GM12878 (cell line): ENCODE data around the gene UBAC2. TPM values are rescaled to one million over a fixed set of nuclear protein-coding genes. Genes with fewer than 3 reads are reported as not detected.

Experiments used
- ATAC-seq: fragments of 200-7000 bp; cut with Tn5 transposase; 3 replicates; pipeline ENCODE4 v1.9.1; 2020; ENCODE audit warnings: mild to moderate bottlenecking, moderate library complexity
- BruUV-seq: library from RNA; stranded (reverse); fragments of 400-500 nt; replicated peaks from 2 replicates; lab custom pipeline; 2021; lab: Mats Ljungman, UMichigan
- CTCF ChIA-PET: fragments of 300-600 bp; sonication (Branson Sonifier 250); formaldehyde crosslinking; extraction: SDS; loops from one replicate; lab custom pipeline; 2021; ENCODE audit warnings: inconsistent platforms; lab: Yijun Ruan, JAX
- POLR2A ChIA-PET: fragments of 350-600 bp; formaldehyde crosslinking; extraction: SDS; loops from one replicate; lab custom pipeline; 2021; ENCODE audit warnings: inconsistent platforms; lab: Charles Lee
- RAD21 ChIA-PET: fragments of 300-600 bp; sonication (Branson Sonifier 250); formaldehyde crosslinking; loops from one replicate; lab custom pipeline; 2023; ENCODE audit warnings: antibody characterized with exemption; ENCODE audit not compliant: unreplicated experiment; lab: Charles Lee
- SMC1A ChIA-PET: fragments of 300-600 bp; sonication (Branson Sonifier 250); formaldehyde crosslinking; loops from one replicate; lab custom pipeline; 2023; ENCODE audit not compliant: unreplicated experiment, uncharacterized antibody; lab: Charles Lee
- DNase-seq: peaks from one replicate; pipeline ENCODE4 v3.0.0-alpha.2; 2011; ENCODE audit warnings: low read depth, low spot score
- FAIRE-seq: peaks from 3 replicates; lab custom pipeline; 2011; peaks lifted over from hg19 to GRCh38; lab: Jason Lieb, UNC
- H2AFZ ChIP-seq: 2 replicates; pipeline ENCODE4 v1.6.0; 2011; ENCODE audit warnings: low read depth, low read length, control low read depth; ENCODE audit not compliant: control insufficient read depth
- H3K27ac ChIP-seq: 2 replicates; pipeline ENCODE4 v1.5.1; 2011; ENCODE audit warnings: control low read depth; ENCODE audit not compliant: control insufficient read depth, insufficient read depth
- H3K27me3 ChIP-seq, 2 experiments: replicated peaks in 1 of 2; 2 replicates each; pipeline versions ENCODE4 v1.6.0 to v1.6.1; 2011; ENCODE audit warnings: low read length in 1 of 2; ENCODE audit not compliant: control insufficient read depth in 2 of 2, insufficient read depth in 2 of 2
- H3K36me3 ChIP-seq, 2 experiments: 2 replicates each; pipeline ENCODE4 v1.5.1; 2011; ENCODE audit warnings: low read length in 1 of 2; ENCODE audit not compliant: control insufficient read depth in 2 of 2, insufficient read depth in 2 of 2
- H3K4me1 ChIP-seq: 2 replicates; pipeline ENCODE4 v1.6.1; 2011; ENCODE audit warnings: mild to moderate bottlenecking, low read length, moderate library complexity, mixed read lengths; ENCODE audit not compliant: control insufficient read depth, insufficient read depth
- H3K4me2 ChIP-seq: 2 replicates; pipeline ENCODE4 v1.6.0; 2011; ENCODE audit warnings: control low read depth; ENCODE audit not compliant: control insufficient read depth, insufficient read depth
- H3K4me3 ChIP-seq: fragments of 200-600 bp; sonication (generic); 2 replicates; pipeline ENCODE4 v1.5.1; 2016
- H3K79me2 ChIP-seq: 2 replicates; pipeline ENCODE4 v1.6.0; 2011; ENCODE audit warnings: low read length; ENCODE audit not compliant: control insufficient read depth, insufficient read depth
- H3K9ac ChIP-seq: 2 replicates; pipeline ENCODE4 v1.8.0; 2011; ENCODE audit warnings: low read length, control low read depth, mixed read lengths; ENCODE audit not compliant: control insufficient read depth, insufficient read depth
- H3K9me3 ChIP-seq: replicated peaks from 3 replicates; pipeline ENCODE4 v1.5.1; 2011; ENCODE audit warnings: mild to moderate bottlenecking, low read length; ENCODE audit not compliant: control insufficient read depth, insufficient read depth
- H4K20me1 ChIP-seq: 2 replicates; pipeline ENCODE4 v1.6.0; 2011; ENCODE audit not compliant: control insufficient read depth, insufficient read depth
- BRCA1 ChIP-seq: IDR thresholded peaks from 2 replicates; pipeline ENCODE4 v1.6.1; 2011; ENCODE audit warnings: low read depth, low read length, improper control_type of control experiment
- CBFB ChIP-seq: IDR thresholded peaks from 2 replicates; pipeline ENCODE4 v1.6.1; 2016; ENCODE audit warnings: antibody characterized with exemption, low read depth
- CREB1 ChIP-seq: IDR thresholded peaks from 2 replicates; pipeline ENCODE4 v1.6.1; 2012; ENCODE audit warnings: low read depth, mild to moderate bottlenecking, inconsistent platforms
- CUX1 ChIP-seq: IDR thresholded peaks from 2 replicates; pipeline ENCODE4 v1.6.1; 2012; ENCODE audit warnings: improper control_type of control experiment, low read depth, low read length; ENCODE audit not compliant: insufficient replicate concordance
- E2F8 ChIP-seq: fragments of 450-650 bp; IDR thresholded peaks from 2 replicates; pipeline ENCODE4 v1.6.1; 2018; ENCODE audit warnings: mild to moderate bottlenecking, low read depth, moderate library complexity; ENCODE audit not compliant: partially characterized antibody
- FOS ChIP-seq: IDR thresholded peaks from 3 replicates; pipeline ENCODE4 v1.6.1; 2011; ENCODE audit warnings: borderline replicate concordance; ENCODE audit not compliant: insufficient read length; ENCODE audit errors: extremely low read depth
- HCFC1 ChIP-seq: fragments of 150-350 bp; IDR thresholded peaks from 2 replicates; pipeline ENCODE4 v1.6.1; 2014; ENCODE audit warnings: low read length
- HDAC6 ChIP-seq: fragments of 200-600 bp; sonication (generic); IDR thresholded peaks from one replicate; pipeline ENCODE4 v1.8.0; 2017; ENCODE audit warnings: antibody characterized with exemption; ENCODE audit not compliant: unreplicated experiment
- NFXL1 ChIP-seq: fragments of 450-650 bp; IDR thresholded peaks from 2 replicates; pipeline ENCODE4 v1.6.1; 2017; ENCODE audit warnings: antibody characterized with exemption, mild to moderate bottlenecking, borderline replicate concordance
- NRF1 ChIP-seq: conservative IDR thresholded peaks from 2 replicates; pipeline ENCODE4 v1.6.1; 2011; ENCODE audit warnings: mild to moderate bottlenecking, low read depth, low read length, improper control_type of control experiment
- RELA ChIP-seq: fragments of 450-650 bp; IDR thresholded peaks from 2 replicates; pipeline ENCODE4 v1.8.0; 2014; ENCODE audit warnings: borderline replicate concordance; ENCODE audit not compliant: partially characterized antibody
- SP1 ChIP-seq: IDR thresholded peaks from one replicate; pipeline ENCODE4 v1.6.1; 2011; ENCODE audit warnings: low read depth, low read length
- WGBS: methylation state at CpG from one replicate; pipeline ENCODE4 v1.1.6; 2016; ENCODE audit warnings: low lambda C conversion rate; ENCODE audit not compliant: insufficient replicate concordance, insufficient coverage; ENCODE audit errors: missing lambda C conversion rate; 5-methylcytosine and 5-hydroxymethylcytosine counted together
- in situ Hi-C: fragments of 300-500 bp; cut with MboI; formaldehyde crosslinking; loops from 9 replicates; pipeline ENCODE4 v1.14.3; 2018; ENCODE audit warnings: mixed read lengths
- intact Hi-C: fragments of 100-400 bp; cut with micrococcal nuclease; formaldehyde crosslinking; loops from one replicate; pipeline ENCODE4 v1.14.2; 2022; ENCODE audit not compliant: unreplicated experiment
- polyA plus RNA-seq, 11 experiments: library from polyadenylated mRNA; depleted of rRNA in 4 of 11; unstranded in 6 of 11; stranded (reverse) in 5 of 11; fragments of >200 nt; fragmentation: Nextera tagmentation in 4 of 11; fragmentation: Illumina TruSeq in 1 of 11; extraction: Ambion mirVana in 4 of 11; extraction: Trizol in 1 of 11; gene quantifications; 1 replicate in 1 of 11; 2 replicates in 10 of 11; pipeline versions ENCODE4 v1.2.1 to v1.2.3, GENCODE V29; 2011 to 2016; ENCODE audit warnings: inconsistent platforms in 2 of 11, missing spikeins in 2 of 11, low read depth in 1 of 11
- total RNA-seq, 4 experiments: library from RNA; depleted of rRNA in 3 of 4; stranded (reverse); fragments of >200 nt in 3 of 4; fragmentation: Illumina TruSeq in 1 of 4; extraction: Trizol in 1 of 4; gene quantifications; 2 replicates each; pipeline versions ENCODE4 v1.2.1 to v1.2.3, GENCODE V29; 2013 to 2021
- TF ChIP-seq, protein P1 (sequence below): IDR thresholded peaks from 2 replicates; pipeline ENCODE4 v1.6.1; 2011; ENCODE audit warnings: mild to moderate bottlenecking, low read depth, low read length, moderate library complexity; ENCODE audit not compliant: insufficient replicate concordance

UBAC2 gene
- total and polyA plus RNA-seq, 10 of the 15 experiments (the other 5 are each of a cell fraction or from before 2014, with no cell fraction given): 3.0 to 54.6 (median 17.4) TPM

GRCh38 chr13:99335603-99336002, 134.9 kb downstream of the UBAC2 start:
- no peak overlapping the region for H2AFZ ChIP-seq
- CTCF ChIA-PET: interaction anchor here (0.7 to 3.4 kb wide), 22 partner anchors 8 to 100 kb away, joined by 3 to 28 read pairs (median 6); partner anchors contain the start of gene GPR183
- in situ Hi-C loops: no loop called here
- FAIRE-seq (peak; percentile 93), DNase-seq (peak; percentile 78), ATAC-seq (peak; percentile 80)
- RAD21 ChIA-PET: interaction anchor here (0.6 to 8.6 kb wide), 20 partner anchors 11 to 170 kb away, joined by 3 to 126 read pairs (median 6); partner anchors contain the start of gene GPR183
- no peaks in the 10 kb centered on the region; a peak in 1 of 4 replicates for H3K36me3 ChIP-seq
- no peak overlapping the region for H3K4me3 ChIP-seq
- 18% methylated on average over 4 of the region's 4 CpGs for WGBS
- SMC1A ChIA-PET: interaction anchor here (1.3 to 8.6 kb wide), 19 partner anchors 8 to 100 kb away, joined by 3 to 118 read pairs (median 9); partner anchors contain the start of gene GPR183
- intact Hi-C loops: no loop called here
- H3K9ac ChIP-seq: no peak overlapping the region
- H3K9me3 ChIP-seq: no peaks in the 10 kb centered on the region
- no peaks in the 10 kb centered on the region for H3K27me3 ChIP-seq
- peaks cover 22% of the 10 kb centered on the region for H3K4me1 ChIP-seq
- BruUV-seq: no TSS peak
- H3K79me2 ChIP-seq: peaks cover 3% of the 10 kb centered on the region
- peak overlapping the region; percentile 1; the same call in 1 of the 2 replicates for H3K4me2 ChIP-seq
- H3K27ac ChIP-seq: no peak overlapping the region
- H4K20me1 ChIP-seq: no peaks in the 10 kb centered on the region
- POLR2A ChIA-PET: interaction anchor here (0.6 to 3.0 kb wide), 14 partner anchors 8 to 63 kb away, joined by 3 to 24 read pairs (median 4); partner anchors contain the start of gene GPR183
- TF ChIP-seq RELA (no peak), HDAC6 (no peak), CBFB (no peak), CUX1 (peak; percentile 75), FOS (no peak), E2F8 (no peak), SP1 (no peak), CREB1 (no peak), NFXL1 (no peak), BRCA1 (no peak), NRF1 (no peak), HCFC1 (no peak)
- TF ChIP-seq, protein P1, sequence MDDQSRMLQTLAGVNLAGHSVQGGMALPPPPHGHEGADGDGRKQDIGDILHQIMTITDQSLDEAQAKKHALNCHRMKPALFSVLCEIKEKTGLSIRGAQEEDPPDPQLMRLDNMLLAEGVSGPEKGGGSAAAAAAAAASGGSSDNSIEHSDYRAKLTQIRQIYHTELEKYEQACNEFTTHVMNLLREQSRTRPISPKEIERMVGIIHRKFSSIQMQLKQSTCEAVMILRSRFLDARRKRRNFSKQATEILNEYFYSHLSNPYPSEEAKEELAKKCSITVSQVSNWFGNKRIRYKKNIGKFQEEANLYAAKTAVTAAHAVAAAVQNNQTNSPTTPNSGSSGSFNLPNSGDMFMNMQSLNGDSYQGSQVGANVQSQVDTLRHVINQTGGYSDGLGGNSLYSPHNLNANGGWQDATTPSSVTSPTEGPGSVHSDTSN: no peak
